ENCODE measurements around the gene BATF3.
"Not testable (repeated sequence)": the region's sequence is repeated elsewhere in the genome, so short reads cannot be mapped to it uniquely, and the experiment has no call there.

BATF3 gene

GRCh38 chr1:212731630-212732029 lies 32.0 kb upstream of the BATF3 start:
- no peaks in the 10 kb centered on the region for H3K27me3 ChIP-seq (ENCODE audit: low read length)
- no peak overlapping the region for H3K27ac ChIP-seq (ENCODE audit: low read depth, low read length)
- no peaks in the 10 kb centered on the region for H3K9me3 ChIP-seq (ENCODE audit: insufficient read depth, low read length)
- H3K9ac ChIP-seq (ENCODE audit: low read length) = no peak overlapping the region
- H3K4me2 ChIP-seq (ENCODE audit: low read depth, low read length, poor library complexity, severe bottlenecking) = no peak overlapping the region
- no peak overlapping the region for H3K4me3 ChIP-seq (ENCODE audit: insufficient read depth, low read length, poor library complexity, severe bottlenecking)
- no peaks in the 10 kb centered on the region for H3K79me2 ChIP-seq (ENCODE audit: insufficient read depth, low read length)
- TF ChIP-seq CTCF (IDR thresholded peaks at IDR 0.05; ENCODE audit: insufficient read depth, low read length, poor library complexity, severe bottlenecking) (no peak), EZH2phosphoT487 (conservative IDR thresholded peaks at IDR 0.05; ENCODE audit: low read length) (no peak)
- H3K9me2 ChIP-seq (replicated peaks; ENCODE audit: insufficient read depth, low read length) = no peaks in the 10 kb centered on the region
- H3F3A ChIP-seq (ENCODE audit: insufficient read depth) = no peaks in the 10 kb centered on the region
- H4K20me1 ChIP-seq (ENCODE audit: low read depth, low read length) = no peaks in the 10 kb centered on the region
- no peak overlapping the region for H2AFZ ChIP-seq (ENCODE audit: low read depth, low read length, severe bottlenecking)
- H3K36me3 ChIP-seq (ENCODE audit: low read length) = no peaks in the 10 kb centered on the region

GRCh38 chr1:212728606-212729005 lies 29.0 kb upstream of the BATF3 start:
- H2AFZ ChIP-seq (ENCODE audit: low read depth, low read length, severe bottlenecking) = no peak overlapping the region
- no peaks in the 10 kb centered on the region for H3K27me3 ChIP-seq (ENCODE audit: low read length)
- no peaks in the 10 kb centered on the region for H3K9me3 ChIP-seq (ENCODE audit: insufficient read depth, low read length)
- no peak overlapping the region for H3K4me2 ChIP-seq (ENCODE audit: low read depth, low read length, poor library complexity, severe bottlenecking)
- H3F3A ChIP-seq (ENCODE audit: insufficient read depth) = no peaks in the 10 kb centered on the region
- H3K79me2 ChIP-seq (ENCODE audit: insufficient read depth, low read length) = no peaks in the 10 kb centered on the region
- TF ChIP-seq EZH2phosphoT487 (conservative IDR thresholded peaks at IDR 0.05; ENCODE audit: low read length) (no peak), CTCF (IDR thresholded peaks at IDR 0.05; ENCODE audit: insufficient read depth, low read length, poor library complexity, severe bottlenecking) (no peak)
- H4K20me1 ChIP-seq (ENCODE audit: low read depth, low read length) = no peaks in the 10 kb centered on the region
- H3K27ac ChIP-seq (ENCODE audit: low read depth, low read length) = no peak overlapping the region
- no peak overlapping the region for H3K9ac ChIP-seq (ENCODE audit: low read length)
- no peaks in the 10 kb centered on the region for H3K9me2 ChIP-seq (replicated peaks; ENCODE audit: insufficient read depth, low read length)
- H3K4me3 ChIP-seq (ENCODE audit: insufficient read depth, low read length, poor library complexity, severe bottlenecking) = no peak overlapping the region
- H3K36me3 ChIP-seq (ENCODE audit: low read length) = no peaks in the 10 kb centered on the region

GRCh38 chr1:212727386-212728181 lies 27.9 kb upstream of the BATF3 start:
- no peak for TF ChIP-seq CTCF (IDR thresholded peaks at IDR 0.05; ENCODE audit: insufficient read depth, low read length, poor library complexity, severe bottlenecking)
- TF ChIP-seq EZH2phosphoT487 (conservative IDR thresholded peaks at IDR 0.05; ENCODE audit: low read length) = no peak
- H3K27me3 ChIP-seq (ENCODE audit: low read length) = no peaks in the 10 kb centered on the region
- H3K9ac ChIP-seq (ENCODE audit: low read length) = no peak overlapping the region
- H4K20me1 ChIP-seq (ENCODE audit: low read depth, low read length) = no peaks in the 10 kb centered on the region
- H3K9me2 ChIP-seq (replicated peaks; ENCODE audit: insufficient read depth, low read length) = no peaks in the 10 kb centered on the region
- no peak overlapping the region for H2AFZ ChIP-seq (ENCODE audit: low read depth, low read length, severe bottlenecking)
- no peaks in the 10 kb centered on the region for H3K79me2 ChIP-seq (ENCODE audit: insufficient read depth, low read length)
- H3K9me3 ChIP-seq (ENCODE audit: insufficient read depth, low read length) = no peaks in the 10 kb centered on the region
- no peak overlapping the region for H3K4me3 ChIP-seq (ENCODE audit: insufficient read depth, low read length, poor library complexity, severe bottlenecking)
- H3K27ac ChIP-seq (ENCODE audit: low read depth, low read length) = no peak overlapping the region
- H3K36me3 ChIP-seq (ENCODE audit: low read length) = no peaks in the 10 kb centered on the region
- no peaks in the 10 kb centered on the region for H3F3A ChIP-seq (ENCODE audit: insufficient read depth)
- H3K4me2 ChIP-seq (ENCODE audit: low read depth, low read length, poor library complexity, severe bottlenecking) = no peak overlapping the region

GRCh38 chr1:212724679-212725078 lies 25.0 kb upstream of the BATF3 start:
- not testable (repeated sequence) for H3F3A ChIP-seq (ENCODE audit: insufficient read depth); H3K4me3 ChIP-seq (ENCODE audit: insufficient read depth, low read length, poor library complexity, severe bottlenecking); H3K9ac ChIP-seq (ENCODE audit: low read length); H3K79me2 ChIP-seq (ENCODE audit: insufficient read depth, low read length); H3K9me2 ChIP-seq (replicated peaks; ENCODE audit: insufficient read depth, low read length); H3K27ac ChIP-seq (ENCODE audit: low read depth, low read length); H3K9me3 ChIP-seq (ENCODE audit: insufficient read depth, low read length); H4K20me1 ChIP-seq (ENCODE audit: low read depth, low read length); H2AFZ ChIP-seq (ENCODE audit: low read depth, low read length, severe bottlenecking); H3K36me3 ChIP-seq (ENCODE audit: low read length); H3K4me2 ChIP-seq (ENCODE audit: low read depth, low read length, poor library complexity, severe bottlenecking); H3K27me3 ChIP-seq (ENCODE audit: low read length)

All from SU-DHL-6 (cell line).